ENCODE measurements around the gene PISD.

PISD gene

GRCh38 chr22:31654408-31654807, 7.6 kb downstream of the PISD start:
- TF ChIP-seq, protein P1, sequence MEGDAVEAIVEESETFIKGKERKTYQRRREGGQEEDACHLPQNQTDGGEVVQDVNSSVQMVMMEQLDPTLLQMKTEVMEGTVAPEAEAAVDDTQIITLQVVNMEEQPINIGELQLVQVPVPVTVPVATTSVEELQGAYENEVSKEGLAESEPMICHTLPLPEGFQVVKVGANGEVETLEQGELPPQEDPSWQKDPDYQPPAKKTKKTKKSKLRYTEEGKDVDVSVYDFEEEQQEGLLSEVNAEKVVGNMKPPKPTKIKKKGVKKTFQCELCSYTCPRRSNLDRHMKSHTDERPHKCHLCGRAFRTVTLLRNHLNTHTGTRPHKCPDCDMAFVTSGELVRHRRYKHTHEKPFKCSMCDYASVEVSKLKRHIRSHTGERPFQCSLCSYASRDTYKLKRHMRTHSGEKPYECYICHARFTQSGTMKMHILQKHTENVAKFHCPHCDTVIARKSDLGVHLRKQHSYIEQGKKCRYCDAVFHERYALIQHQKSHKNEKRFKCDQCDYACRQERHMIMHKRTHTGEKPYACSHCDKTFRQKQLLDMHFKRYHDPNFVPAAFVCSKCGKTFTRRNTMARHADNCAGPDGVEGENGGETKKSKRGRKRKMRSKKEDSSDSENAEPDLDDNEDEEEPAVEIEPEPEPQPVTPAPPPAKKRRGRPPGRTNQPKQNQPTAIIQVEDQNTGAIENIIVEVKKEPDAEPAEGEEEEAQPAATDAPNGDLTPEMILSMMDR (IDR thresholded peaks at IDR 0.05): no peak
- H3K27me3 ChIP-seq: no peaks in the 10 kb centered on the region
- no peaks in the 10 kb centered on the region for H3K9me3 ChIP-seq
- peaks cover 18 to 28% of the 10 kb centered on the region in 2 experiments for H3K4me1 ChIP-seq (ENCODE audit: control insufficient read depth in 1 of 2, insufficient read depth in 1 of 2, low read depth in 1 of 2, low read length in 1 of 2)
- H3K27ac ChIP-seq: peak overlapping the region; percentile 58
- H3K36me3 ChIP-seq: no peaks in the 10 kb centered on the region
- no peak overlapping the region for H3K4me3 ChIP-seq (ENCODE audit: low read depth in 1 of 2, low read length in 1 of 2)

DNA sequence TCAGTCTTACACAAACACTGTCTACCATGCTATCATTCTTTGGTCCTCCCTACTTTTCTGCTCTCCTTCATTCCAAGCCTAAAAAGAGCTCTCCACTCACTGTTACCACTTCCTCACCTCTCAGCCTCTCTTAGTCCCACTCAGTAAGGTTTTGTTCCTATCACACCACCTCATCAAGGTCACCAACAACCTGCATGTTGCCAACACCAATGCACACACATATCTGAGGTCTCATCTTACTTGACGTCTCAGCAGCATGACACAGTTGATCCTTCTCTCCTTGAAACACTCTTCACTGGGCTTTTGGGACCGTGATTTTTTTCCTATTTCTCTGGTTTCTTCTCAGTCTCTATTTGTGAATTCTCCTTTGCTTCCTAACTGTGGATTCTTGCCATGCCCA, 8.1 kb downstream of the PISD start:
- H3K27ac ChIP-seq: peak overlapping the region; percentile 58

GRCh38 chr22:31652911-31653684, 8.9 kb downstream of the PISD start:
- Histone ChIP-seq H3K4me1 (ENCODE audit: control insufficient read depth in 1 of 2, insufficient read depth in 1 of 2, low read depth in 1 of 2, low read length in 1 of 2) (peaks cover 18 to 28% of the 10 kb centered on the region in 2 experiments), H3K9me3 (no peaks in the 10 kb centered on the region), H3K27me3 (no peaks in the 10 kb centered on the region), H3K4me3 (ENCODE audit: low read depth in 1 of 2, low read length in 1 of 2) (no peak overlapping the region), H3K36me3 (no peaks in the 10 kb centered on the region), H3K27ac (peak overlapping the region; percentile 58)
- TF ChIP-seq, protein P1 (IDR thresholded peaks at IDR 0.05): no peak

More for the DNA sequence above, 8.1 kb downstream of the PISD start:
- H3K4me1 ChIP-seq (ENCODE audit: control insufficient read depth in 1 of 2, insufficient read depth in 1 of 2, low read depth in 1 of 2, low read length in 1 of 2): peaks cover 18 to 28% of the 10 kb centered on the region in 2 experiments
- H3K4me3 ChIP-seq (ENCODE audit: low read depth in 1 of 2, low read length in 1 of 2): no peak overlapping the region
- no peaks in the 10 kb centered on the region for H3K36me3 ChIP-seq
- no peaks in the 10 kb centered on the region for H3K27me3 ChIP-seq
- no peaks in the 10 kb centered on the region for H3K9me3 ChIP-seq
- TF ChIP-seq, protein P1 (IDR thresholded peaks at IDR 0.05): no peak

DNA sequence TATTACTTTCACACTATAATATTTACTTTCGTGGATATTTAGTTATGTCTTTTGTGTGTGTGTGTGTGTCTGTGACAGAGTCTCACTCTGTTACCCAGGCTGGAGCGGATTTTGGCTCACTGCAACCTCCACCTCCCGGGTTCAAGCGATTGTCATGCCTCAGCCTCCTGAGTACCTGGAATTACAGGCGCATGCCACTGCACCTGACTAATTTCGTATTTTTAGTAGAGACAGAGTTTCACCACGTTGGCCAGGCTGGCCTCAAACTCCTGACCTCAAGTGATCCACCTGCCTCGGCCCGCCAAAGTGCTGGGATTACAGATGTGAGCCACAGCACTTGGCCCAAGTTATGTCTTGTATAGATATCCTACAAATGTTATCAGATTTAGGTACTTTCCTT, 9.9 kb downstream of the PISD start:
- H3K4me1 ChIP-seq (ENCODE audit: control insufficient read depth in 1 of 2, insufficient read depth in 1 of 2, low read depth in 1 of 2, low read length in 1 of 2): peaks cover 18 to 28% of the 10 kb centered on the region in 2 experiments
- H3K9me3 ChIP-seq: no peaks in the 10 kb centered on the region
- H3K27me3 ChIP-seq: no peaks in the 10 kb centered on the region
- H3K27ac ChIP-seq: no peak overlapping the region
- H3K4me3 ChIP-seq (ENCODE audit: low read depth in 1 of 2, low read length in 1 of 2): no peak overlapping the region
- TF ChIP-seq, protein P1 (IDR thresholded peaks at IDR 0.05): no peak
- no peaks in the 10 kb centered on the region for H3K36me3 ChIP-seq

DNA sequence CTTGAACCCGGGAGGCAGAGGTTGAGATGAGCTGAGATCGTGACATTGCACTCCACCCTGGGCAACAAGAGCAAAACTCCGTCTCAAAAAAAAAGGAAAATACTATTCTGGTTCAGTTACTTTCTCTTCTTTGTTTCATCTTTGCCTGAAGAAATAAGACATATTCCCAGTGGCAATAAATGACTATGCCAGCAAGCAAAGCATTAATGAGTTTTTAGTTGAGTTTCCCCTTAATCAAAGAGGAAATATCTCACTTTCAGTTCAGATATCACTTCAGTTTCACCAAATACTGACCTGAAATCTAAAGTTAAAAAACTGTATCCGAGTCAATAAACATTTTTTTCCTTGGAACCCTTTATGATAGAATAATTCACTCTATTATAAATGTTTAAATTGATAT, 10.4 kb downstream of the PISD start:
- Histone ChIP-seq H3K9me3 (no peaks in the 10 kb centered on the region), H3K4me1 (ENCODE audit: control insufficient read depth in 1 of 2, insufficient read depth in 1 of 2, low read depth in 1 of 2, low read length in 1 of 2) (peaks cover 18 to 28% of the 10 kb centered on the region in 2 experiments), H3K27ac (no peak overlapping the region), H3K36me3 (no peaks in the 10 kb centered on the region), H3K4me3 (ENCODE audit: low read depth in 1 of 2, low read length in 1 of 2) (no peak overlapping the region), H3K27me3 (no peaks in the 10 kb centered on the region)
- TF ChIP-seq, protein P1 (IDR thresholded peaks at IDR 0.05): no peak

Data from neutrophil (primary cell).